ENCODE data around the gene ITGB2.
A peak's percentile ranks its signal among the peaks of the same experiment; 100 is the strongest.

ITGB2 gene

GRCh38 chr21:44850905-44851657 lies 69.6 kb downstream of the ITGB2 start:
- TF ChIP-seq, protein P1, sequence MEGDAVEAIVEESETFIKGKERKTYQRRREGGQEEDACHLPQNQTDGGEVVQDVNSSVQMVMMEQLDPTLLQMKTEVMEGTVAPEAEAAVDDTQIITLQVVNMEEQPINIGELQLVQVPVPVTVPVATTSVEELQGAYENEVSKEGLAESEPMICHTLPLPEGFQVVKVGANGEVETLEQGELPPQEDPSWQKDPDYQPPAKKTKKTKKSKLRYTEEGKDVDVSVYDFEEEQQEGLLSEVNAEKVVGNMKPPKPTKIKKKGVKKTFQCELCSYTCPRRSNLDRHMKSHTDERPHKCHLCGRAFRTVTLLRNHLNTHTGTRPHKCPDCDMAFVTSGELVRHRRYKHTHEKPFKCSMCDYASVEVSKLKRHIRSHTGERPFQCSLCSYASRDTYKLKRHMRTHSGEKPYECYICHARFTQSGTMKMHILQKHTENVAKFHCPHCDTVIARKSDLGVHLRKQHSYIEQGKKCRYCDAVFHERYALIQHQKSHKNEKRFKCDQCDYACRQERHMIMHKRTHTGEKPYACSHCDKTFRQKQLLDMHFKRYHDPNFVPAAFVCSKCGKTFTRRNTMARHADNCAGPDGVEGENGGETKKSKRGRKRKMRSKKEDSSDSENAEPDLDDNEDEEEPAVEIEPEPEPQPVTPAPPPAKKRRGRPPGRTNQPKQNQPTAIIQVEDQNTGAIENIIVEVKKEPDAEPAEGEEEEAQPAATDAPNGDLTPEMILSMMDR (IDR thresholded peaks at IDR 0.05; ENCODE audit: extremely low read depth, missing control alignments): no peak
- DNase-seq (ENCODE audit: low spot score): no peak

DNA sequence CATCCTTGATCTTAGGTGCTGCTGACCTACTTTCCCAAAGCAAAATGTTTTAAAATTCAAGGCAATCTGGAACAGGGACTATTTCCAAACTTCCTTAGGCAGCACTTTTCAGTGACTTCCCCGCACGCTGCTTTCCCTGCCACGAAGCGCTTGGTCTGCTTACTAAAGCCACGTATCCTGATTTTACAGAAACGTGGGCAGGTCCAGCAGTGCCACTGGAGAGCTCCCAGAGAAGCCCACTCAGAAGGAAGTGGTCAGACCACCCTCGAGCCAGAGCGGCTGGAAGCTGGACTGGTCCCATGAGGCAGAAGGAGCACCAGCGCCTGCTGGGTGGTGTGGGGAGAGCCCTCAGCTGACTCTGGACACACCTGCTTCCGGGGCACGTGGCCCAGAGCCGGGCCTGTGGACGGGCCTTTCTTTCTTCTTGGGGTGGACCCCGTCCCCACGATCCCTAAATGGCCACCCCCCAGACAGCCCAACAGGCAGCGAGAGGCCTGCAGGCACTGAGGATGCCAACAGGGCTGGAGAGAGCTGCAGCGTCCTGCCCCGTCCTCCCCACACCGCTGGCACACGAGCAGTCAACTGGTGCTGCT lies 70.4 kb downstream of the ITGB2 start:
- DNase-seq (ENCODE audit: low spot score): no peak
- TF ChIP-seq, protein P1 (IDR thresholded peaks at IDR 0.05; ENCODE audit: extremely low read depth, missing control alignments): no peak

GRCh38 chr21:44849616-44850130 lies 71.0 kb downstream of the ITGB2 start:
- DNase-seq (ENCODE audit: low spot score): no peak
- TF ChIP-seq, protein P1 (IDR thresholded peaks at IDR 0.05; ENCODE audit: extremely low read depth, missing control alignments): no peak

DNA sequence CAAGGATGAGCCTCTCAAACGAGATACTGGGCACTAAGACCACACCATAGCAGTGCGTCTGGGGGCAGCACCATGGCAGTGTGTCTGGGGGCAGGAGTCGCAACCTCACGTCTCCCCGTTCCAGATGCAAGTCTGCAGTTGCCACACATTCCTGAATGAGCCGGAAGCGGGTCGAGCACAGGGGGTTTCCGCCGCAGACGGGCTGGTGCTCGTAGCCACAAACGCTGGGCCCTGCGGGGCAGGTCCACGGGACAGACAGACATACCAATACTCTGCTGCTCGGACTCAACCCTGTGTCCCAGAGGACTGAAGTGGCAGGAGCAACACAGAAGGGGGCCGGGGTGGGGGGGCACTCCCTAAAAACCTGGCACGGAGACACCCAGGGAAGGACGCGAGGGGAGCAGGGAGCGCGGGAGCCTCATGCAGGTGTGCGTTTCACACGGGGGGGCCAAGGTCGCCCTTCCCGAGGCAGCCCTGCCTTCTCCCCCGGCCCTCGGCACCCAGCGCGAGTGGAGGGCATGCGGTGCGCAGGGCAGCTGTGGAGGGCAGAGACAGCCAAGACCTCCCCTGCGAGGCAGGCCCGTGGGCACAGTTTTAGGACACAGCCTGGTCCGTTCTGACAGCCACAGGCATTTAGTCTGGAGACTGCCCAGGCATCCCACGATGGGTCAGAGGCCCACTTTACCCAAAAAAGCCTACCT lies 71.7 kb downstream of the ITGB2 start:
- DNase-seq (ENCODE audit: low spot score): no peak
- TF ChIP-seq, protein P1 (IDR thresholded peaks at IDR 0.05; ENCODE audit: extremely low read depth, missing control alignments): no peak

DNA sequence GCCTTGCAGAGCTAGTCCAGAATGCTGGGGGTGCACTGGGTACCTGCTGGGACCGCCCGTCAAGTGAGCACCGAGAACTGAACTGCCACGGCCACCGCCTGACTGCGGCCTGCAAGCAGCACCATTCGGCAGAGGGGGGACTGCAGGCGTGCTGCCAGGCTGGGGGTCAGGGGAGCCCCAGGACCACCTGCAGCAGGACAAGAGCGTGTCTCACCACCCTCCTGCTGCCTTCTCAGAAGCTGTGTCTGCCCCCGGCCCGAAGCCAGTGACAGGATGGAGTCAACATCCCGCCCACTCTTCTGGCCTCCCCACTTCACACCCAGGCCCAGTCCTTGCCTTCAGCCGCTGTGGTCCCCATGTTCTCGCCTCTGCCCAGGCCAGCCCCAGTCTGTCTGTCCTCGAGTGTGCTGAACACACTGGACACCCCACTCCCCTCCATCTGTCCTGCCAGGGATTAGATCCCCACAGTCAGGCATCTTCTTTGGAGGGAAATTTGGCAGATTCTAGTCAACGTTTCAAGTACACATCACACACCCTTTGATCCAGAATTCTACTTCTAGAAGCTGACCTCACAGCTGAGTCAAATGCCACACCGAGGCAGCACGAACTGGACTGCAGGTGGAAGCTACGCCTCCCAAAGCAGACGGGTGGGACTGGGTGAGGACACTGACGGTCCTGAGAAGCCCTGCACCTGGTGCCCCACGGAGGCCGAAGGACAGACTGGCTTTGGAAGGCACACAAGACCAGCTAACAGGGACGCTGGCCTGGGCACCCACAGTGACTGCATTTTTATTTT lies 73.2 kb downstream of the ITGB2 start:
- TF ChIP-seq, protein P1 (IDR thresholded peaks at IDR 0.05; ENCODE audit: extremely low read depth, missing control alignments): no peak
- no peak for DNase-seq (ENCODE audit: low spot score)

DNA sequence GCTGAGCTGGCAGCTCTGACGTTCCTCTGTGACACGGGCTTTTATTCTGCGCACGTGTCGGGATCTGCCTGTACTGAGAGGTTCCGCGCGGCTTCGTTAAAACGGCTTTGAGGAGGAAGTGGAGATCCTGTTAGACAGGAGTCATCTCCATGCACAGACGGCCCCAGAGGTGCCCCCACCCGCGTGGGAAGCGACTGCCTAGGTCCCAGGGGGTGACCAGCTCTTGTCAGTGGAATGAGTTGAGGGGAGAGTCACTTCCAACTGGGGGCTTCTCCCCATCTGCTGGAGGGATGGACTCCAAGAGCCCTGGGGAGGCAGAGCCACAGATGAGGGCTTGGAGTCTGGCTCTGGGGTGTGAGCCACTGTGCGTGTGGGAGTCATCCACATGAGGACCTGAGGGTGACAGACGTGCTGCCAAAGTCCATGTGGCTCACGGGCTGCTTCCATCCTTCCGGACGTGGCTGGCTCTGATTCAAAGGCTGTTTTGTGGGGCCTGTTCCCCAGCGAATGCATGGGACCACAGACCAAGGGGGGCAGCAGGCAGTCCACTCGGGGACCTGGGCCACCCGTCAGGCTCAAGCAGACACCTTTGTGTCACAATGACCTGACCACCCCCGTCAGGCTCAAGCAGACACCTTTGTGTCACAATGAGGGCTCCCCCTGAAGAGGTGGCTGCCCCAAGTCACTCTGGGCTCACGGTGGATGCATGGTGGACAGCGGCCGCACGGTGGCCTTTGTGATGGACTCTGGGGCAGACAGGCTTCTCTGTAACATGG lies 74.0 kb downstream of the ITGB2 start:
- TF ChIP-seq, protein P1 (IDR thresholded peaks at IDR 0.05; ENCODE audit: extremely low read depth, missing control alignments): no peak
- DNase-seq (ENCODE audit: low spot score): peak; percentile 58

All from GM20000 (cell line).